GM12865 (cell line): ENCODE results near the gene POGK.

ENCODE experiments used
- DNase-seq: peaks from one replicate; pipeline ENCODE4 v3.0.0; 2010; ENCODE audit warnings: low read depth
- H3K4me3 ChIP-seq: 2 replicates; pipeline ENCODE4 v1.5.1; 2011; ENCODE audit warnings: mild to moderate bottlenecking, low read depth, low read length, control low read depth
- CTCF ChIP-seq: IDR thresholded peaks from 2 replicates; pipeline ENCODE4 v1.5.1; 2011; ENCODE audit warnings: low read length, control low read depth, low read depth, inconsistent platforms; ENCODE audit not compliant: insufficient read depth; ENCODE audit errors: missing control alignments

POGK gene

GRCh38 chr1:166884040-166884642 is 44.9 kb downstream of the POGK start:
- peak; percentile 22 for DNase-seq
- TF ChIP-seq CTCF: peak; percentile 46
- no peak overlapping the region for H3K4me3 ChIP-seq

- DNase-seq: peak; percentile 36
- no peak overlapping the region for H3K4me3 ChIP-seq
- no peak for TF ChIP-seq CTCF
Observed at GRCh38 chr1:166884971-166885370, 45.7 kb downstream of the POGK start.

- no peak for DNase-seq
- TF ChIP-seq CTCF: no peak
- H3K4me3 ChIP-seq: no peak overlapping the region
Observed at GRCh38 chr1:166888373-166889111, 49.3 kb downstream of the POGK start.

- H3K4me3 ChIP-seq: no peak overlapping the region
- TF ChIP-seq CTCF: no peak
- DNase-seq: no peak
Observed at GRCh38 chr1:166889776-166890175, 50.5 kb downstream of the POGK start.

GRCh38 chr1:166895766-166896165 is 56.5 kb downstream of the POGK start:
- no peak for TF ChIP-seq CTCF
- H3K4me3 ChIP-seq: no peak overlapping the region
- no peak for DNase-seq

GRCh38 chr1:166899769-166900168 is 60.5 kb downstream of the POGK start:
- DNase-seq: no peak
- no peak overlapping the region for H3K4me3 ChIP-seq
- no peak for TF ChIP-seq CTCF
